Stomach smooth muscle (tissue), 2 donors: Measurements from ENCODE around the gene KRT16.

Experiments
- H3K27ac ChIP-seq: one replicate; pipeline ENCODE4 v1.7.0; 2013; ENCODE audit warnings: mild to moderate bottlenecking, low read length, inconsistent platforms
- H3K27me3 ChIP-seq, 2 donors: one replicate each; pipeline ENCODE4 v1.7.0; 2013; ENCODE audit warnings: low read length in 2 of 2; ENCODE audit not compliant: insufficient read depth in 2 of 2, control insufficient read depth in 1 of 2
- H3K36me3 ChIP-seq, 2 donors: one replicate each; pipeline ENCODE4 v1.7.0; 2013; ENCODE audit warnings: low read length in 2 of 2; ENCODE audit not compliant: control insufficient read depth in 2 of 2, insufficient read depth in 2 of 2
- H3K4me1 ChIP-seq: one replicate; pipeline ENCODE4 v1.7.0; 2013; ENCODE audit warnings: low read length; ENCODE audit not compliant: control insufficient read depth, insufficient read depth
- H3K4me3 ChIP-seq, 2 donors: one replicate each; pipeline ENCODE4 v1.7.0; 2013; ENCODE audit warnings: low read length in 2 of 2
- H3K9ac ChIP-seq, 2 donors: one replicate each; pipeline ENCODE4 v1.7.0; 2013; ENCODE audit warnings: low read length in 2 of 2, mild to moderate bottlenecking in 1 of 2
- H3K9me3 ChIP-seq, 2 donors: one replicate each; pipeline ENCODE4 v1.7.0; 2013; ENCODE audit warnings: low read length in 2 of 2; ENCODE audit not compliant: control insufficient read depth in 2 of 2
- donor health status: healthy.
- donor health status: Pancreatic carcinoma.

The KRT16 gene

GRCh38 chr17:41653892-41654677 lies 41.5 kb upstream of the KRT16 start:
- no peaks in the 10 kb centered on the region for H3K9me3 ChIP-seq
- H3K9ac ChIP-seq: no peak overlapping the region
- no peaks in the 10 kb centered on the region for H3K36me3 ChIP-seq
- H3K27ac ChIP-seq: no peak overlapping the region
- no peaks in the 10 kb centered on the region for H3K27me3 ChIP-seq
- no peak overlapping the region for H3K4me3 ChIP-seq
- H3K4me1 ChIP-seq: peaks cover 23% of the 10 kb centered on the region

DNA sequence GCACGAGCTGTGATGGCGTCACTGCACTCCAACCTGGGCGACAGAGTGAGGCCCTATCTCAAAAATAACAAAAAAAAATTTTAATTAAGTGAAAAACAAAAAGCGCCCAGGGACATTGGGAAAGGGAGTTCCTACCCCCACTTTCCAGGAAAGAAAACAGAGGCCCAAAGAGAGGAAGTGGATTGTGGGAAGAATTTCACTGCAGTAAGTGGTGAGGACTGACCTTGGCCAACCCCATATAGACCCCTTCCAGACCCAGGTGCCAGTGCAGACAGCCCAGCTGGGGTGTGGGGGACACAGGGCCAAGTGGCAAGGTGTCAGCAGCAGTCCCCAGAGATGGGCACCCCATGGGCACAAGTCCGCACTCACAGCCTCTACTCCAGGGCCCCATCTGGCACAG lies 40.9 kb upstream of the KRT16 start:
- Histone ChIP-seq H3K4me1 (peaks cover 27% of the 10 kb centered on the region), H3K9me3 (no peaks in the 10 kb centered on the region), H3K4me3 (no peak overlapping the region), H3K27ac (no peak overlapping the region), H3K27me3 (no peaks in the 10 kb centered on the region), H3K36me3 (no peaks in the 10 kb centered on the region), H3K9ac (no peak overlapping the region)

DNA sequence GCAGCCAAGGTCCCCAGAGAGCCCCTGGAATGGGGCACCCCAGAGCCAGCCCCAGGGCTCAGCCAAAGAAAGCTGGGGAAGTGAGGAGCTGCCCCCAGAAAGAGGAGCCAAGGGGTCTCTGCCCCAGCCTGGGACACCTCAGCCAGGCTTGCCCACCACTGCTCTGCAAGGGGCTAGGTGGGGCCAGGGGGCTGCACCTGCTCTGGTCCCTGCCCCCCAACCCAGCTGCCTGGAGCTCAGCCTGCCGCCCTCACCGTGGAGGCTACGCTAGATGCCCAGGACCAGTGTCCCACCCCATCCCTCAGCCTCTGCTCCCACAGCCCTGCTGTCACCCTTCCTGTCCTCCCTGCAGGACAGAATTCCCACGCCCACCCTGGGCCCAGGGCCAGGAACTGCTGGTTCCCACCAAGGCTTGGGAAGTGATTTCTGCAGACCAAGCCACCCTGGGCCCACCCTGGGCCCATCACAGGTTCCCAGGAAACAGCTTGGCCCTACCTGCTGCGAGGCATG lies 39.9 kb upstream of the KRT16 start:
- H3K9ac ChIP-seq: no peak overlapping the region
- no peaks in the 10 kb centered on the region for H3K27me3 ChIP-seq
- no peak overlapping the region for H3K27ac ChIP-seq
- no peak overlapping the region for H3K4me3 ChIP-seq
- no peaks in the 10 kb centered on the region for H3K36me3 ChIP-seq
- H3K9me3 ChIP-seq: no peaks in the 10 kb centered on the region
- peaks cover 36% of the 10 kb centered on the region for H3K4me1 ChIP-seq

DNA sequence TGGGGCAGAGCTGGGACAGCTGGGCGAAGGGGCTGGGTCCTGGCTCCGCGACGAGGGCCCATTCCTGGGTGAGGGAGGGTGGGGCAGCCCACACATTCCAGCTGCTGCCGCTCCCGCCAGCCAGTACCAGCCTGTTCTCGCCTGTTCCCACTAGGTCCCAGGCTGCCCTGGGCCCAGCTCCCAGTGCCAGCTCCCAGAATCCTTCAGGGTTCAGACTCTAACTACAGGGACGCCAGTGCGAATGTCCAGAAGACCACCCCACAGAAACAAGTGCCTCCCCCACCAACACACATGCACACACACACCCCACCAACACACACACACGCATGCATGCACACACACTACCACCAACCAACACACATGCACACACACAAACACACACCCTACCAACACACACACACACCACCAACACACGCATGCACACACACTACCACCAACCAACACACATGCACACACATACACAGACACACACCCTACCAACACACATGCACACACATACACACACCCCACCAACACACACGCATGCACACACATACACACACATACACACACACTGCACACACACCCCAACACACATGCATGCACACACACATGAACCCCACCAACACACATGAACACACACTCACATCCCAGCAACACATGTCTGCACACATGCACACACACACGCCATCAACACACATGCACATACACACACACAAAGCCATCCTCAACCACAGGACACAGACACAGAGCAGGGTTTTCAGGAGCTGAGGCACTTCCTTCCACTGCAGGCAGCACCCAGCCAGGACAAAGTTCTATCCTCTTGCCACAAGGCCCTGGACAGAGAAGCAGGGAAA lies 39.3 kb upstream of the KRT16 start:
- Histone ChIP-seq H3K4me1 (peaks cover 38% of the 10 kb centered on the region), H3K9me3 (no peaks in the 10 kb centered on the region), H3K36me3 (no peaks in the 10 kb centered on the region), H3K27me3 (no peaks in the 10 kb centered on the region), H3K9ac (peak overlapping the region; percentile 57 to 62), H3K27ac (peak overlapping the region; percentile 46), H3K4me3 (peak overlapping the region in 1 of 2 donors; percentile 47)

DNA sequence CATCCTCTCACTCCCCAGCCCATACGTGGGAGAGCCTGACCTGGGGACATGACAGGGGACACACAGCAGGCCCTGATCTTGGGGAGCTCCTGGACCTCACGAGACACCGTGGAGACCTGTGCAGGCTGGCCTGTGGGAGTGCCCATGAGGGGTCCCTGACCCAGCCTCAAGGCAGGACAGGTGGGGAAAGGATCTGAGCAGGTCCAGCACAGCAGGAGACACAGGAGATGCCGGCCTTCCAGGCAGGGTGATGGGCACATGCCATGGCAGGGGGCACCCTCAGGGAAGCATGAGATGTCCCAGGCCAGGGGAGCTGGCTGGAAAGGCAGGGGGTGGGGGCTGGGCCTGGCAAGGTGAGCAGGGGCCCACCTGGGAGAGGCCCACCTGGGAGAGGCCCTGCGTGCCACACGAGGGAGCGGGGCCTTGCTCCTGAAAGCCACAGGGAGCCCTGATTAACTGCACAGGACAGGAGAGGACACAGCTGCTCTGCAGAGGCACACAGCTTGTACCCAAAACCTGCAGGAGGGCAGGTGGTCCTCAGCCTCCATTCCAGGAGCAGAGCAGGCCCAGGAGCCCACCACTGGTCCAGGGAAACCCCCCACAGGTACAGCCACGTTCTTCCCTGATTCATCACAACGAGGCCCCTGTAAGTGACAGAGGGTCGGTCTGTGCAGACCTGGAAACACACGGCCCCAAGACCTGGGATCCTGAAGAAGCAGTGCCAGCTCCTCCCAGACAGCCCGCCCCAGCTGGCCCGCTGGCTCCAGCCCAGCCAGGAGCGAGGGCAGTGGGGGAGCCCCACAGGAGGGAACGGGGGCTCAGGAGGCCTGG lies 38.4 kb upstream of the KRT16 start:
- peak overlapping the region in 1 of 2 donors; percentile 47 for H3K4me3 ChIP-seq
- H3K27ac ChIP-seq: peak overlapping the region; percentile 46
- no peaks in the 10 kb centered on the region for H3K36me3 ChIP-seq
- no peaks in the 10 kb centered on the region for H3K27me3 ChIP-seq
- peaks cover 38% of the 10 kb centered on the region for H3K4me1 ChIP-seq
- H3K9me3 ChIP-seq: no peaks in the 10 kb centered on the region
- H3K9ac ChIP-seq: peak overlapping the region; percentile 57 to 62

- Histone ChIP-seq H3K9ac (no peak overlapping the region), H3K36me3 (no peaks in the 10 kb centered on the region), H3K27me3 (no peaks in the 10 kb centered on the region), H3K9me3 (no peaks in the 10 kb centered on the region), H3K4me1 (peaks cover 29% of the 10 kb centered on the region), H3K4me3 (no peak overlapping the region), H3K27ac (no peak overlapping the region)
Measured at GRCh38 chr17:41649923-41650519, 37.5 kb upstream of the KRT16 start.

DNA sequence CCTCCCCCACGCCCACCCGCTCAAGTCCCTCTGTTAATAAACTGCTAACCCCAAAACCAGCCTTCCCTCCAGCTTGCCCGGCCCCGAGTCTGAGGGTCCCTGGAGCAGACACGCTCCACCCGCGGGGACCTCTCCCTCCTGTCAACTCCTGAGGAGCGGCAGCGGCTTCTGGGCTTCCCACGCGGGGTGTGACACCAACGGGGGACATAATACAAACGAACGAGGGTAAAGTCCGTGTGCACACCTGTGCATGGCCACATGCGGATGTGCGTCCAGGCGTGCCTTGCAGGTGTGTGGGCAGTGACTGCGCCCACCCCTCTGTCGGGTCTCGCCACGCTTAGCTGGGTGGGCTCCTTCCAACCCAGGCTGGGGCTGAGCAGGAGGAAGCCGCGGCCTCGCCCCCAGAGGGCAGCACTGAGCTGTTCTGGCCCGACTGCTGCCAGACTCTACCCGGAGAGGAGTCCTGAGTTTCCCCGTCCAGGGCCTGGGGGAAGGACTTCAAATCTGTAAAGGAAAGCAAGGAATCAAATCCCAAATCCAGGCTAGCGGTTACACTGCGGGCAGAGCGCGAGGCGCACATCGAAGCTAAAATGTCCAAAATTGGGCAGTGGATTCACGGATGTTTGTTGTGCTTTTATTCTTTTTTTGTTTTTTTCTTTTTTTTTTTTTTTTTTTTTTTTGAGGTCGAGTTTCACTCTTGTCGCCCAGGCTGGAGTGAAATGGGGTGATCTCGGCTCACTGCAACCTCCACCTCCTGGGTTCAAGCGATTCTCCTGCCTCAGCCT lies 36.0 kb upstream of the KRT16 start:
- Histone ChIP-seq H3K4me1 (peaks cover 29% of the 10 kb centered on the region), H3K9me3 (no peaks in the 10 kb centered on the region), H3K27ac (no peak overlapping the region), H3K27me3 (no peaks in the 10 kb centered on the region), H3K4me3 (peak overlapping the region; percentile 76 to 77), H3K9ac (peak overlapping the region; percentile 52 to 71), H3K36me3 (no peaks in the 10 kb centered on the region)

- Histone ChIP-seq H3K27ac (no peak overlapping the region), H3K4me3 (peak overlapping the region; percentile 76 to 77), H3K9ac (peak overlapping the region; percentile 52 to 64), H3K27me3 (no peaks in the 10 kb centered on the region), H3K9me3 (no peaks in the 10 kb centered on the region), H3K4me1 (peaks cover 29% of the 10 kb centered on the region), H3K36me3 (no peaks in the 10 kb centered on the region)
Measured at GRCh38 chr17:41647940-41648410, 35.4 kb upstream of the KRT16 start.

DNA sequence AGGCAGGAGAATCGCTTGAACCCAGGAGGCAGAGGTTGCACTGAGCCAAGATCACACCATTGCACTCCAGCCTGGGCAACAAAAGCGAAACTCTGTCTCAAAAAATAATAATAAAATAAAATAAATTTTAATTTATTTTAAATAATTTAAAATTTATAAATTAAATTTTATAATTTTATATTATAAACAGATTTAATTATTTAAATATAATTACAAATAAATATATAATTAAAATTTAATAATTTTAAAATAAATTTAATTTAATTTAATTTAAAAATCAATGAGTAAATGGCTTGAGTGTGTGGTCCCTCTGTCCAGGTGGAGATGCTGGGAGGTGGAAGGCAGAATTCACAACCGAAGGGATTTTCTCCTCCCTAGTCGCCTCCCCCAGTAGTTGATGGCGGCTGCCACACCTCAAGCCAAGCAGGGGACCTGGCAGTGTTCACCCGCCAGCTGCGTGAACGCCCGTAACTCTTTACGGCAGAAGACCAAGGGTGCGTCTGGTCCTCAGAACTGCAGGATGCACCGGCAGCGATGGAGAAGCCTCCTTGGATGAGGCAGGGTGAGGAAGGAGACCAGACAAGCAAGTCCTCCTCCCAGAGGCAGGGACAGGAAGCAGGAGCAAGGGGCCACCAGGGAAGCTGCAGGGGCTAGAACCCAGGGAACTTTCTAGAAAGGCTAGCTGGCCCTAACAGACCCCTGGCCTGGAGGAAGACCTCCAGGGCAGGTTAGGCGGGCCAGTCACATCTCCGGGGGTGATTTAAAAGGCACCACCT lies 34.7 kb upstream of the KRT16 start:
- Histone ChIP-seq H3K4me3 (peak overlapping the region in 1 of 2 donors; percentile 77), H3K4me1 (peaks cover 29% of the 10 kb centered on the region), H3K36me3 (no peaks in the 10 kb centered on the region), H3K9ac (no peak overlapping the region), H3K27ac (no peak overlapping the region), H3K9me3 (no peaks in the 10 kb centered on the region), H3K27me3 (no peaks in the 10 kb centered on the region)
